ENCODE results near the gene LRFN2.
A peak's percentile ranks its signal among the peaks of the same experiment; 100 is the strongest.

The LRFN2 gene

GRCh38 chr6:40511884-40512283, 75.3 kb downstream of the LRFN2 start:
- DNase-seq, result no peak

DNA sequence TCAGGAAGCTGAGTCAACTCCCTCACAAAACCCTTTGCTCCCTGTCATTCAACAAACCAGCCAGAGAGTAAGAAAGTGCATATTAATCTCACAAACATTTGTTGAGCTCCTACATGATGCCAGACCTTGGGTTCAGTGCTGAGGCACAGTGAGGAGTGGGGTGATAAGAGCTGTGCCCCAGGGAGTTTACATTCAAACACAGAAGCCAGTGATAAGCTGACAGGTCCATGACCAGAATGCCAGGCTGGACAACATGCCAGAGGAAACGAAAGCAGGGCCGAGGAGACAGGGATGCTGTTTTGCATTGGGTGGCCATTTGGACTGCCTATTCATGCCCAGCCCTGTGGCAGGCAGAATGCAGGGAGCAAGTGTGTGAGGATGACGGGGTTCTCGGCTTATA, 76.7 kb downstream of the LRFN2 start:
- no peak for DNase-seq

GRCh38 chr6:40509716-40510260, 77.4 kb downstream of the LRFN2 start:
- no peak for DNase-seq

GRCh38 chr6:40509086-40509485, 78.1 kb downstream of the LRFN2 start:
- DNase-seq, result no peak

- DNase-seq, result no peak
These were observed 80.2 kb downstream of the LRFN2 start for GRCh38 chr6:40506954-40507353.

DNA sequence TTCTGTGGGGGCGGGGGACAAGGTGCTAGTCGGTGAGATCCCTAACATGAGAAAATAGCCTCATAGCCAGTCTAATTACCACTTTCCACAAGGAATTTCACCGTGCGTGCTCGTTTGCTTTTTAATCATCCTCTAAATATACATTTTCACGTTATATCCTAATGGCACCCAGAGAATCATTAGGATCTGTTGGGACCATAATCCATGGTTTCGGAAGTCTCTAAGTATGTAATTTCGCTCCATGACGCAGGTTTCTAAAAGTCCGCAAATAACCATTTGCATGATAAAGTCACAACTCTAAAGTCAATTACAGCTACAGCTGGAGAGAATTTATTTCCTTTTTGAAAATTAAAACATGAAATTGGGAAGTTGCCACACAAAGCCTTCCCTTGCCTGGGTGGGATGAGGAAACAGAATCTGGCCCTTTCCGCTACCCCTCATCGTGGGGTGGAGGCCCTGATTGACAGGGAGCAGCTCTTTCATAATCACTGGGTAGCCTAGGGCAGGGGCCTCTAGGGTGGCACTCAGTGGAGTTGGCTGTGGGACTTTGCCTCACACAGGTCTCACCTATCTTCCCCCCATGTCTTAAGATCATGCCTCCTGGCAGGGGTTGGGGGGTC, 81.9 kb downstream of the LRFN2 start:
- DNase-seq, result no peak

DNA sequence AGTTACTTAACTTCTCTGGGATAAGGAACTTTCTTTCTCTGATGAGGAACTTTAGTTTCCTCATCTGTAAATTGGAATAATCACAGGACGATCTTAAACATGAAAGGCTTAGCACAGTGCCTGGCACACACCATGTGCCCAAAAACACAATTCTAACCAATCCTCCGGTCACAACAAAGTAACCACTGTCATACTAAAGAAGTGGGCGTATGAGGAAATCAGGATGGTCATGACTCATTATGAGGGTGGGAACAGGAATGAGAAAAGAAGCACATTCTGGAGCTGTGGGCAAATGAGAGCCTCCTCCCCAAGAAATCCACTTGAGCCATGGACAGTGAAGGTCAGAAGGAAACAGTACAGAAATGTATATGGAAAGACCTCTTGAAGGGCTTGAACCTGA, 82.9 kb downstream of the LRFN2 start:
- DNase-seq, result no peak

- DNase-seq, result no peak
These were observed 86.9 kb downstream of the LRFN2 start for GRCh38 chr6:40500227-40500626.

GRCh38 chr6:40499215-40499614, 87.9 kb downstream of the LRFN2 start:
- no peak for DNase-seq

DNA sequence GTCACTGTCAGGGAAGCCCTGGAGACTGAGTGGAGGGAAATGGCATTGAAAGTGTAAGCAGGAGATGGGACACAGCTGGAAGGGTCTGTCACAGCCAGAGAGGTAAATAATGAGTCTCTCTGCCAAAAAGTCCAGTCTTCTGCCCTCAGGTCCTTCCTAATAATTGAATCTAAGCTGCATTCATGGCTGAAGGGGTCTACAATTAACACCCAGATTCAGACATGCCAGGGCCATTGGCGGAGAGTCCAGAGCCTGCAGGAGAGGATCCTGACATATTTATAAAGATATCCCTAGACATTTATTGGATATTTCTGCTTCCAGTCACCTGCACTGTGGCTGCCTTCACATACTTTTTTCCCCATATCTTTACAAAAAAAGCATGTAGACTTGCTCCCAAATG, 89.0 kb downstream of the LRFN2 start:
- no peak for DNase-seq

DNA sequence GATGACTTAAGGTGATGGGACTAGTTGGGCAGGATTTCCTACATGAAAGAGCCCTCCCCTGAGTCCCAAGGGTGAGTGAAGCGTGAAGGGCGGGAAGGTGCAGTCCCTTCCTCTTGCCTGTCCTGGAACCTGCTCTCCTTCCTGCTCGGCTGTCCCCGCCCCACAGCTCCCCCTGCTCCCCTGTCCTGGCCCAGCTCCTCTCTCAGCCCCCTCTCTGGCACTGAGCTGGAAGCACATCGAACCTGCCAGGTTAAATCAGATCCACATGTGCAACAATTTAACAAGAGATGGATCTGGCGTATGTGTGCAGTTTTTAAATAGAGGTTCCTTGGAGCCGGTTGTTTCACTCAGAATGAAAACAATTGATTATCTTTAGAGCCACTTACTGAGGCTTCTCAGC, 95.0 kb downstream of the LRFN2 start:
- no peak for DNase-seq

DNA sequence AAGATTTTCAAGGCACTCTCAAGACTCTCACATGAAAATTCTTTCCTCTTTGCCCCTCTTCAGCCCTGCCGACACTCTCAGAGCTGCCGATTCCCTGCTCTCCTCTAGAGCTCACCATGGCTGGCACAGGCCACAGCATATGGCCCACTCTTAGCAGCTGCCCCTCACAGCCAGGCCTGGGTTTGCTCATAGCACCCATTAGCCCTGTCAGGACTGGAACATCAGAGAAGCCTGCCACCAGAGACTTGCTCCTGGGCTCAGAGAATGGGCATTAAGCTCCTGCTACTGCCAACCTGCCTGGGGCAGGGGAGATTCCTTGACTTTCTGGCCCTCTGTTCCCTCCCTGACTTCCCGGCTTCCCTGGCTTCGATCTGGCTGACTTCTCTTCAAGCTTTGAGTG, 96.7 kb downstream of the LRFN2 start:
- no peak for DNase-seq

GRCh38 chr6:40489798-40490197, 97.4 kb downstream of the LRFN2 start:
- no peak for DNase-seq

- DNase-seq, result no peak
These were observed 100.6 kb downstream of the LRFN2 start for GRCh38 chr6:40486576-40486975.

- DNase-seq, result no peak
These were observed 101.4 kb downstream of the LRFN2 start for GRCh38 chr6:40485795-40486194.

DNA sequence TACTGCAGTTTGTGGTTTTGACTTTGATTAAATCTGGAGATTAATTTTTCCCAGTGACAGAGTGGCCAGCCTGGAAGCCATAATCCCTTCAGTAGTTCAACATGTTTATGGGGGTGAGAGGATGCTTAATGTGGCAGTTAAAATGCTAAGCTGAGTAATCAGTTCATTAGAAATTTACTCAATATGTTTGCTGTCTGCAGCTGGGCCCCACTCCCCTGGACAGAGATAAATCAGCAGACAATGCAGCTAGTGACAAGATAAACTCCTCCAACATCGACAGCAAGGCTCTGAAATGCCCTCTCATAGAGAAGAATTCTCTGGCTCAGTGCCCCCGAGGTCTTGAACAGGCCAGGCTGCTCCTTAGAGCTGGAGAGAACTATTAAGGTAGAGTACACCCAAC, 101.9 kb downstream of the LRFN2 start:
- no peak for DNase-seq

DNA sequence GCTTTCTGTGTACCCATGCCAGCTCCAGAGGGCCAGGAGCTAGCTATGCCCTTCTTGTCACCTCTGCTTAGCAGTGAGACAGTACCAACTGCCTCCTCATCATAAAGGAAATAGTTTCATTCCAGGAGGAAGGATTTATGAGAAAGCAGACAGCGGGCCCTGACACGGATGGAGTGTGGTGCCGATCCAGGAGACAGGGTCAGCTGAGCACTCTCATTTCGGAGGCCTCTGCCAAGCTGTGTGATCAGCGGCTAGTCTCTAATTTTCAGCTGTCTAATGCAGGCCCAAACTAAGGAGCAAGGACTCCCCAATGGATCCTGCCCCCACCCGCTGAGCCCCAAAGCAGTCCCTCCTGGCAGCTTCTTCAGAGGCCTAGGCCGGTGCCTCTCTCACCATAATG, 103.1 kb downstream of the LRFN2 start:
- no peak for DNase-seq

GRCh38 chr6:40482532-40482931, 104.6 kb downstream of the LRFN2 start:
- DNase-seq, result no peak

GRCh38 chr6:40480678-40481077, 106.5 kb downstream of the LRFN2 start:
- no peak for DNase-seq

DNA sequence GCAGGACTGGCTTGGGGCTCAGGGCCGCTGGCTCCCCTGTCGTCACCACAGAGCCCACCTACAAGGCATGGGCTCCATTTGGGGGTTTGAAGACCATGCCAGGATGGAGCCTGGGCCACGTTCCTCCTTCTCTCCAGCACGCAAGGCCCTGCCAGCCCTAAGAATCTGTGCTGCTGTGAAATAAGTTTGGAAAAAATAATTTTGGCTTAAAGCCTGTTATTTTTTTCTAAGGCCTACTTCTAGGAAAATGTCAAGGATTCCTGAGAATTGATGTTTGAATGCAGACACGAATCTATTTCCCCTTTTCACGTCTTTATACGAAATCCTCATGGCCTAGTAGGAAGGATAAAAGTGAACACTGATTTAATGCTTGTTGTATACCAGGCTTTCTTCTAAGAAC, 107.5 kb downstream of the LRFN2 start:
- DNase-seq, result no peak

- DNase-seq, result peak; percentile 62
These were observed 109.7 kb downstream of the LRFN2 start for GRCh38 chr6:40477246-40478126.

- DNase-seq, result no peak
These were observed 110.5 kb downstream of the LRFN2 start for GRCh38 chr6:40476673-40477072.

DNA sequence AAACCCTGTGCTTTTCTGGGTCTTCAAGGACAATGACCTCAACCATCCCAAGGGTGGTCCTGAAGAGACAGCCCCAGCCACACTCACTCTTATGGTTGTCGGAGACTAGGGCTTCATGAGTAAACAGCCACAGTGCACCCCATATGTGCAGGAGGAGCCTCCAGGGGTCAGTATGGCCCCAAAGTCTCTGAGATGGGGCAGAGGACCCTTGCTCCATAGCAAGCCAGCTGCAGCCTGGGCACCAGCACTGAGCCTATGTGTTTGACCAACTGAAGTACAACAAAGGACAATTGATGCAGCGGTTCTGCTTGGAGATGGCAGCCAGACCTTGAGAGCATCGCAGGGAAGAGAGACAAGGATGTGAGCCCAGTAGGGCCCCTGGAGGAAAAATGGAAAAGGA, 112.2 kb downstream of the LRFN2 start:
- no peak for DNase-seq

DNA sequence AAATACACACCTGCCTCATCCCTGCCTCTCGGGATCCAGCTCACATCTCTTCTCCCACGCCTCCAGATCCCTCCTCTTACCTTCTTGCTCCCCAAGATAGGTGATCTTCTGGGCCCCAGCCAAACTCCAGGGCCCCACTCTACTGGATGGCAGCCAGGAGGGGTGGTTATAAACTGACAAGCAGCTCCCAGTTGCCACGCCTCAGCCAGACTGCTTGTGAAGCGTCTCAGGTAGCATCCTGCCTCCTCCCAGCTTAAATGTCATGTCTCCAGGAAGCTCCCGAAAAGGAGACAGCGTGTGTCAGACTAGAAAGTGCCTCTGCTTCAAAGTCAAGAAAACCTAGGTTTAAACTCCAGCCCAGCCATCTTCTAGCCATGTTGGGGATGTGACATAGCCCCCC, 114.1 kb downstream of the LRFN2 start:
- no peak for DNase-seq

All from CD4-positive, alpha-beta T cell treated with Interleukin-4 for 4 hours (primary cell).